ENCODE measurements around the gene SULT1A3.
"Not testable (repeated sequence)": the region's sequence is repeated elsewhere in the genome, so short reads cannot be mapped to it uniquely, and the experiment has no call there.

Gene SULT1A3

GRCh38 chr16:30186782-30187555 is 12.1 kb upstream of the SULT1A3 start:
- in situ Hi-C loops (cut with MboI; ENCODE audit: low sequenced_read_pairs) = no loop called here

- in situ Hi-C loops (cut with MboI; ENCODE audit: low sequenced_read_pairs) = no loop called here
Observed at GRCh38 chr16:30187556-30187865, 11.5 kb upstream of the SULT1A3 start.

- in situ Hi-C loops (cut with MboI; ENCODE audit: low sequenced_read_pairs) = no loop called here
Observed at GRCh38 chr16:30187971-30188561, 11.0 kb upstream of the SULT1A3 start.

GRCh38 chr16:30191158-30191557 is 7.9 kb upstream of the SULT1A3 start:
- in situ Hi-C loops (cut with MboI; ENCODE audit: low sequenced_read_pairs) = not testable (repeated sequence)

- in situ Hi-C loops (cut with MboI; ENCODE audit: low sequenced_read_pairs) = not testable (repeated sequence)
Observed at GRCh38 chr16:30193098-30193497, 6.0 kb upstream of the SULT1A3 start.

GRCh38 chr16:30193615-30194014 is 5.4 kb upstream of the SULT1A3 start, which contains the start of the genes BOLA2B and SLX1A:
Gene BOLA2B, minus strand, starts transcription at chr16:30193666. Its CDS starts 71 bp downstream, at chr16:30193595.
Gene SLX1A, plus strand, starts transcription at chr16:30193875. Its CDS starts 210 bp downstream, at chr16:30194085.
- in situ Hi-C loops (cut with MboI; ENCODE audit: low sequenced_read_pairs) = not testable (repeated sequence)

- in situ Hi-C loops (cut with MboI; ENCODE audit: low sequenced_read_pairs) = not testable (repeated sequence)
Observed at GRCh38 chr16:30194172-30194925, 4.7 kb upstream of the SULT1A3 start.

- in situ Hi-C loops (cut with MboI; ENCODE audit: low sequenced_read_pairs) = not testable (repeated sequence)
Observed at GRCh38 chr16:30197001-30197400, 2.1 kb upstream of the SULT1A3 start.

GRCh38 chr16:30199608-30200343 is 721 bp downstream of the SULT1A3 start:
- in situ Hi-C loops (cut with MboI; ENCODE audit: low sequenced_read_pairs) = not testable (repeated sequence)

- in situ Hi-C loops (cut with MboI; ENCODE audit: low sequenced_read_pairs) = not testable (repeated sequence)
Observed at GRCh38 chr16:30205541-30206236, 6.6 kb downstream of the SULT1A3 start.

GRCh38 chr16:30206252-30206651 is 7.2 kb downstream of the SULT1A3 start:
- in situ Hi-C loops (cut with MboI; ENCODE audit: low sequenced_read_pairs) = not testable (repeated sequence)

- in situ Hi-C loops (cut with MboI; ENCODE audit: low sequenced_read_pairs) = not testable (repeated sequence)
Observed at GRCh38 chr16:30207063-30207704, 8.1 kb downstream of the SULT1A3 start.

- in situ Hi-C loops (cut with MboI; ENCODE audit: low sequenced_read_pairs) = not testable (repeated sequence)
Observed at GRCh38 chr16:30209032-30209431, 10.0 kb downstream of the SULT1A3 start.

- in situ Hi-C loops (cut with MboI; ENCODE audit: low sequenced_read_pairs) = not testable (repeated sequence)
Observed at GRCh38 chr16:30211414-30211813, 12.4 kb downstream of the SULT1A3 start.

- in situ Hi-C loops (cut with MboI; ENCODE audit: low sequenced_read_pairs) = not testable (repeated sequence)
Observed at GRCh38 chr16:30217082-30217481, 18.0 kb downstream of the SULT1A3 start.

GRCh38 chr16:30248379-30248778 is 49.3 kb downstream of the SULT1A3 start, which contains the start of gene NPIPB13:
Gene NPIPB13, minus strand, starts transcription at chr16:30248479. Its CDS starts 2,906 bp downstream, at chr16:30245573.
- in situ Hi-C loops (cut with MboI; ENCODE audit: low sequenced_read_pairs) = not testable (repeated sequence)

Measured in HL-60/S4 treated with phorbol 12-myristate 13-acetate at 8.2 ng/mL for 4 days and 3 days (cell line).